ENCODE data around the gene PIAS1. TPM values are rescaled to one million over a fixed set of nuclear protein-coding genes. Genes with fewer than 3 reads are reported as not detected.
A peak's percentile ranks its signal among the peaks of the same experiment; 100 is the strongest.

The PIAS1 gene
- total RNA-seq, 1 donor from 2014 or later: 67.8 TPM

DNA sequence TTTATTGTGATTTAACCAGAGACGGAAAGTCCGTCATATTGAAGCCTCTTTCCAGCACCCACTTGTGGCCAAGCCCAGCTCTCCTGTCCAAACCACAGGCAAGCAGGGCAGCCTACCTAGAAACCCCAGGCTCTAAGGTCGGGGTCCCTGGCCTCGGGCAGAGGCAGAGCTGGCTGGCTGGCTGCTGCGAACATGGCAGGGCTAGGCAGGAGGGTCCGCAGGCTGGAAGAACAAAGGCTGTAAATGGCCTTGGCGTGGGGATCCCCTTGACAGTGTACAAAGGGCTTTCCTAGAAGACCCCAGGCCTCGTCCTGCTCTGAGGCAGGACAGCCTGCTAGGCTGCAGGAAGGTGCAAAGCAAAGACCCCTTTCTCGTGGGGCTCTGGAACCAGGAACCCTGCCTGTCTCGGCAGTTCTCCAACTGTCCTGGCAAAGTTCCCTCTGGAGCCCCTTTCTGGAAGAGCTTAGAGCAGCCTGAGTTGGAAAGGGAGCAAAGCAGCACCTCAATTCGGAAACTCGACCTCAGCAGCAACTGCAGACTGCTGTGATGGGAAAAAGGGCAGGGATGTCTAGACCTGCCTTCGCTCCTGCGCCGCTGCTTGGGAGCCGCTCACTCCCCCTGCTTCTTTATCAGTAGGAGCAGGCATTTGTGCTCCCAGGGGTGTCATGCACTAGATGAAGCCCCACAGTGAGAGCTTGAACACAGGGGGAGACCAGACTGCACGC lies 142.5 kb downstream of the PIAS1 start:
- Mint-ChIP-seq H3K27me3 (ENCODE audit: unreplicated experiment) (peaks cover 11% of the 10 kb centered on the region), H3K9me3 (ENCODE audit: unreplicated experiment) (no peaks in the 10 kb centered on the region), H3K36me3 (ENCODE audit: low read depth, unreplicated experiment) (peaks cover 31% of the 10 kb centered on the region), H3K4me3 (ENCODE audit: unreplicated experiment) (no peak overlapping the region), H3K27ac (ENCODE audit: unreplicated experiment) (no peak overlapping the region), H3K4me1 (ENCODE audit: unreplicated experiment) (peaks cover 30% of the 10 kb centered on the region)
- no peak for DNase-seq (ENCODE audit: low spot score)
- TF ChIP-seq CTCF (IDR thresholded peaks at IDR 0.05; ENCODE audit: unreplicated experiment): no peak

GRCh38 chr15:68197170-68197492 lies 143.0 kb downstream of the PIAS1 start:
- Mint-ChIP-seq H3K4me3 (ENCODE audit: unreplicated experiment) (peak overlapping the region; percentile 28), H3K27ac (ENCODE audit: unreplicated experiment) (peak overlapping the region; percentile 59), H3K27me3 (ENCODE audit: unreplicated experiment) (peaks cover 13% of the 10 kb centered on the region), H3K9me3 (ENCODE audit: unreplicated experiment) (no peaks in the 10 kb centered on the region), H3K4me1 (ENCODE audit: unreplicated experiment) (peaks cover 35% of the 10 kb centered on the region), H3K36me3 (ENCODE audit: low read depth, unreplicated experiment) (peaks cover 27% of the 10 kb centered on the region)
- TF ChIP-seq CTCF (IDR thresholded peaks at IDR 0.05; ENCODE audit: unreplicated experiment): no peak
- DNase-seq (ENCODE audit: low spot score): no peak

DNA sequence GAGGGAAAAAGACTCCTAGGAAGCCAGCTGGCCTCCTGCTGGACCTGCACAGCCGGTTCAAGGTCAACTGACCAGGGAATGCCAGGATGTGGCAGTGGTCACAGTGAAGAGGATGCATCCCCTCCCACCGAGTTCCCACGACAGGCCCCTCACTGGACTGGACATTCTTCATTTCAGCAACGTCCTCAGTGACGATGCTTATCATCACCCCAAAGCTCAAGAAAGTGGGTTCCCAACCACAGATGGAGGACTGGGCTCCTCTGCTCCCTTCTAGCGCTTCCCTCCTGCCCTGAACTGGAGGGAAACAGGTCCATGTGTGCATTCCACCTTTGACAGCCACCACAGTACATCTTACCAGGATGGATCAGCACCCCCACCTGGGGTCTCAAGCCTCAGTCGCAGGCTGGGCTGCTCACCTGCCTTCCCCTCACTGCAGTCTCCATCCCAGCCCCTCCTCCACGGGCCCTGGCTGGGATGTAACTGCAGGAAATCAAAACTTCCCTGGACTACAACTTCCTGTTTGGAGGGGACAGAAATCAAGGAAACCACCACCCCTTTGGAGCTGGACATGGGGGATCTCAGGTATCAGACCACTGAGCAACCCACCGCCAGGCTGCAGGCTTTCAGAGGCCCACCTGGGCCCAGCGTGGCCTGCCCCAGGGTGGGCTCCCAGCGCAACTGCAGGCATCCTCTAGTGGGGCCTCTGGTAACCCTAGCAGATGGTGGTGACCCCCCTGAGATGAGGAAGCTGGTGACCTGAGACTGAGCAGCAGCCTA lies 143.7 kb downstream of the PIAS1 start:
- no peak for TF ChIP-seq CTCF (IDR thresholded peaks at IDR 0.05; ENCODE audit: unreplicated experiment)
- Mint-ChIP-seq H3K27me3 (ENCODE audit: unreplicated experiment) (peaks cover 13% of the 10 kb centered on the region), H3K4me3 (ENCODE audit: unreplicated experiment) (peak overlapping the region; percentile 28), H3K9me3 (ENCODE audit: unreplicated experiment) (no peaks in the 10 kb centered on the region), H3K27ac (ENCODE audit: unreplicated experiment) (peak overlapping the region; percentile 30), H3K4me1 (ENCODE audit: unreplicated experiment) (peaks cover 38% of the 10 kb centered on the region), H3K36me3 (ENCODE audit: low read depth, unreplicated experiment) (peaks cover 24% of the 10 kb centered on the region)
- DNase-seq (ENCODE audit: low spot score): no peak

DNA sequence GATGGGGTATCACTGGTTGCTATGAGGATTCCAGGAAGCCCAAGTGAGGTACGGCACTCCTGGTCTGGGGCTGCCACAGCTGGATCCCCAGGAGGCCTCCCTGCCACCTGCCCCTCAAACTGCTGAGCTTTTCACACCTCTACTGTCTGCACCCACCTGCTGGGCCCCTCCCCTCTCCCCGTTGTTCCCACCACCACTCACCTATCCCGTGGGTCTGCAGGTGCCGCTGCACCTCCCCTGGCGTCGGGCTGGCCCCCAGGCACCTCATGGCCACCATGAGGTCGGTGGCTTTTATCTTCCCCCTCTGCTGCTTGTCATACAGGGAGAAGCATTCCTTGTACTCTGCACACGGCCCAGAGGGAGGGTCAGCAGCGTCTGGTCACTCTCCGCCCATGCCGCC lies 145.2 kb downstream of the PIAS1 start:
- peaks cover 44% of the 10 kb centered on the region for H3K4me1 Mint-ChIP-seq (ENCODE audit: unreplicated experiment)
- H3K27ac Mint-ChIP-seq (ENCODE audit: unreplicated experiment): no peak overlapping the region
- peaks cover 15% of the 10 kb centered on the region for H3K36me3 Mint-ChIP-seq (ENCODE audit: low read depth, unreplicated experiment)
- no peak for DNase-seq (ENCODE audit: low spot score)
- H3K4me3 Mint-ChIP-seq (ENCODE audit: unreplicated experiment): no peak overlapping the region
- peaks cover 13% of the 10 kb centered on the region for H3K27me3 Mint-ChIP-seq (ENCODE audit: unreplicated experiment)
- H3K9me3 Mint-ChIP-seq (ENCODE audit: unreplicated experiment): no peaks in the 10 kb centered on the region
- no peak for TF ChIP-seq CTCF (IDR thresholded peaks at IDR 0.05; ENCODE audit: unreplicated experiment)
